ENCODE data around the gene EIF5. TPM values are rescaled to one million over a fixed set of nuclear protein-coding genes. Genes with fewer than 3 reads are reported as not detected.
A peak's percentile ranks its signal among the peaks of the same experiment; 100 is the strongest.

Gene EIF5
- total RNA-seq, 1 donor from 2014 or later, result 330 TPM

GRCh38 chr14:103326078-103326477 lies 8.0 kb upstream of the EIF5 start:
- H3K27ac ChIP-seq (ENCODE audit: low read depth, low read length), result no peak overlapping the region
- H3K9me3 Mint-ChIP-seq (ENCODE audit: unreplicated experiment), result no peaks in the 10 kb centered on the region
- no peaks in the 10 kb centered on the region for H3K79me2 ChIP-seq (ENCODE audit: insufficient read depth, low read length)
- H3K4me1 Mint-ChIP-seq (ENCODE audit: low read depth, unreplicated experiment), result no peaks in the 10 kb centered on the region
- H3K4me3 Mint-ChIP-seq (ENCODE audit: unreplicated experiment), result no peak overlapping the region
- no peaks in the 10 kb centered on the region for H3K4me1 ChIP-seq (ENCODE audit: insufficient read depth, low read length)
- no peaks in the 10 kb centered on the region for H3K36me3 Mint-ChIP-seq (ENCODE audit: low read depth, unreplicated experiment)
- peaks cover 3% of the 10 kb centered on the region for H3K27me3 ChIP-seq (ENCODE audit: insufficient read depth, low read length)
- no peak overlapping the region for H3K4me2 ChIP-seq (ENCODE audit: low read length)
- no peak overlapping the region for H2AFZ ChIP-seq (ENCODE audit: low read depth, low read length)
- H3K27me3 Mint-ChIP-seq (ENCODE audit: low read depth, unreplicated experiment), result peaks cover 24% of the 10 kb centered on the region
- H3K27ac Mint-ChIP-seq (ENCODE audit: unreplicated experiment), result no peak overlapping the region
- TF ChIP-seq CTCF (IDR thresholded peaks at IDR 0.05; ENCODE audit: insufficient read depth, low read depth, low read length) (no peak), EZH2 (IDR thresholded peaks at IDR 0.05; ENCODE audit: insufficient read depth, low read length) (no peak)
- H4K20me1 ChIP-seq (ENCODE audit: insufficient read depth, low read length), result no peaks in the 10 kb centered on the region
- H3K36me3 ChIP-seq (ENCODE audit: insufficient read depth, low read length), result no peaks in the 10 kb centered on the region
- H3K9me3 ChIP-seq (ENCODE audit: insufficient read depth, low read depth, low read length), result no peaks in the 10 kb centered on the region
- DNase-seq (ENCODE audit: low read depth) (no peak), FAIRE-seq (no peak)
- H3K4me3 ChIP-seq (ENCODE audit: insufficient read depth, low read depth, low read length), result no peak overlapping the region
- no peak overlapping the region for H3K9ac ChIP-seq (ENCODE audit: low read length)

- H3K4me1 Mint-ChIP-seq (ENCODE audit: low read depth, unreplicated experiment), result peaks cover 12% of the 10 kb centered on the region
- H3K36me3 Mint-ChIP-seq (ENCODE audit: low read depth, unreplicated experiment), result no peaks in the 10 kb centered on the region
- Histone ChIP-seq H2AFZ (ENCODE audit: low read depth, low read length) (no peak overlapping the region), H3K9me3 (ENCODE audit: insufficient read depth, low read depth, low read length) (no peaks in the 10 kb centered on the region), H3K4me2 (ENCODE audit: low read length) (no peak overlapping the region), H3K4me3 (ENCODE audit: insufficient read depth, low read depth, low read length) (no peak overlapping the region), H3K4me1 (ENCODE audit: insufficient read depth, low read length) (no peaks in the 10 kb centered on the region), H3K36me3 (ENCODE audit: insufficient read depth, low read length) (no peaks in the 10 kb centered on the region), H3K27ac (ENCODE audit: low read depth, low read length) (no peak overlapping the region), H4K20me1 (ENCODE audit: insufficient read depth, low read length) (no peaks in the 10 kb centered on the region), H3K27me3 (ENCODE audit: insufficient read depth, low read length) (peaks cover 3% of the 10 kb centered on the region), H3K9ac (ENCODE audit: low read length) (no peak overlapping the region), H3K79me2 (ENCODE audit: insufficient read depth, low read length) (no peaks in the 10 kb centered on the region)
- DNase-seq (ENCODE audit: low read depth) (no peak), FAIRE-seq (no peak)
- H3K9me3 Mint-ChIP-seq (ENCODE audit: unreplicated experiment), result no peaks in the 10 kb centered on the region
- TF ChIP-seq CTCF (IDR thresholded peaks at IDR 0.05; ENCODE audit: insufficient read depth, low read depth, low read length) (no peak), EZH2 (IDR thresholded peaks at IDR 0.05; ENCODE audit: insufficient read depth, low read length) (no peak)
- no peak overlapping the region for H3K27ac Mint-ChIP-seq (ENCODE audit: unreplicated experiment)
- peaks cover 24% of the 10 kb centered on the region for H3K27me3 Mint-ChIP-seq (ENCODE audit: low read depth, unreplicated experiment)
- H3K4me3 Mint-ChIP-seq (ENCODE audit: unreplicated experiment), result no peak overlapping the region
Observed at GRCh38 chr14:103328941-103329340, 5.1 kb upstream of the EIF5 start.

GRCh38 chr14:103329401-103330347 lies 4.4 kb upstream of the EIF5 start:
- no peak for FAIRE-seq
- DNase-seq (ENCODE audit: low read depth), result peak; percentile 11
- no peak overlapping the region for H3K4me2 ChIP-seq (ENCODE audit: low read length)
- no peak overlapping the region for H3K27ac ChIP-seq (ENCODE audit: low read depth, low read length)
- Mint-ChIP-seq H3K27ac (ENCODE audit: unreplicated experiment) (no peak overlapping the region), H3K4me1 (ENCODE audit: low read depth, unreplicated experiment) (peaks cover 12% of the 10 kb centered on the region), H3K9me3 (ENCODE audit: unreplicated experiment) (no peaks in the 10 kb centered on the region), H3K27me3 (ENCODE audit: low read depth, unreplicated experiment) (peaks cover 24% of the 10 kb centered on the region), H3K36me3 (ENCODE audit: low read depth, unreplicated experiment) (no peaks in the 10 kb centered on the region), H3K4me3 (ENCODE audit: unreplicated experiment) (peak overlapping the region; percentile 27)
- H3K79me2 ChIP-seq (ENCODE audit: insufficient read depth, low read length), result peaks cover 5% of the 10 kb centered on the region
- no peaks in the 10 kb centered on the region for H3K9me3 ChIP-seq (ENCODE audit: insufficient read depth, low read depth, low read length)
- no peaks in the 10 kb centered on the region for H3K36me3 ChIP-seq (ENCODE audit: insufficient read depth, low read length)
- no peaks in the 10 kb centered on the region for H3K27me3 ChIP-seq (ENCODE audit: insufficient read depth, low read length)
- H2AFZ ChIP-seq (ENCODE audit: low read depth, low read length), result no peak overlapping the region
- no peaks in the 10 kb centered on the region for H4K20me1 ChIP-seq (ENCODE audit: insufficient read depth, low read length)
- TF ChIP-seq CTCF (IDR thresholded peaks at IDR 0.05; ENCODE audit: insufficient read depth, low read depth, low read length) (no peak), EZH2 (IDR thresholded peaks at IDR 0.05; ENCODE audit: insufficient read depth, low read length) (no peak)
- H3K4me3 ChIP-seq (ENCODE audit: insufficient read depth, low read depth, low read length), result no peak overlapping the region
- H3K4me1 ChIP-seq (ENCODE audit: insufficient read depth, low read length), result no peaks in the 10 kb centered on the region
- H3K9ac ChIP-seq (ENCODE audit: low read length), result no peak overlapping the region

Measured in astrocyte (in vitro differentiated cells and primary cell).